ENCODE measurements around the gene PRKAR1B.

PRKAR1B gene

GRCh38 chr7:510782-511281 lies 216.2 kb downstream of the PRKAR1B start:
- DNase-seq (ENCODE audit: low read depth): no peak

GRCh38 chr7:510131-510481 lies 217.0 kb downstream of the PRKAR1B start:
- no peak for DNase-seq (ENCODE audit: low read depth)

- DNase-seq (ENCODE audit: low read depth): no peak
Measured at GRCh38 chr7:509426-510130, 217.5 kb downstream of the PRKAR1B start.

- DNase-seq (ENCODE audit: low read depth): no peak
Measured at GRCh38 chr7:508461-509170, 218.5 kb downstream of the PRKAR1B start.

GRCh38 chr7:507623-508300 lies 219.3 kb downstream of the PRKAR1B start:
- no peak for DNase-seq (ENCODE audit: low read depth)

- DNase-seq (ENCODE audit: low read depth): no peak
Measured at GRCh38 chr7:506921-507622, 220.0 kb downstream of the PRKAR1B start.

GRCh38 chr7:506391-506831 lies 220.7 kb downstream of the PRKAR1B start:
- DNase-seq (ENCODE audit: low read depth): no peak

- no peak for DNase-seq (ENCODE audit: low read depth)
Measured at GRCh38 chr7:505171-505570, 221.9 kb downstream of the PRKAR1B start.

- DNase-seq (ENCODE audit: low read depth): no peak
Measured at GRCh38 chr7:504221-505111, 222.6 kb downstream of the PRKAR1B start.

- no peak for DNase-seq (ENCODE audit: low read depth)
Measured at GRCh38 chr7:503575-504111, 223.4 kb downstream of the PRKAR1B start.

- no peak for DNase-seq (ENCODE audit: low read depth)
Measured at GRCh38 chr7:502296-502695, 224.8 kb downstream of the PRKAR1B start.

GRCh38 chr7:501526-501925 lies 225.6 kb downstream of the PRKAR1B start:
- no peak for DNase-seq (ENCODE audit: low read depth)

GRCh38 chr7:500521-501420 lies 226.3 kb downstream of the PRKAR1B start:
- DNase-seq (ENCODE audit: low read depth): no peak

GRCh38 chr7:499853-500485 lies 227.1 kb downstream of the PRKAR1B start:
- no peak for DNase-seq (ENCODE audit: low read depth)

Data from T follicular helper cell (primary cell).